Liver (tissue), 3 donors: ENCODE results near the gene ABCC1.

ENCODE experiments used
- EGR1 ChIP-seq, 2 donors: IDR thresholded peaks; 2 replicates each; pipeline ENCODE4 v1.6.1; 2016 to 2018; ENCODE audit warnings: antibody characterized with exemption in 2 of 2, low read depth in 2 of 2
- HNF4A ChIP-seq, 2 donors: conservative IDR thresholded peaks; 2 replicates each; pipeline ENCODE4 v1.6.1; 2016; ENCODE audit warnings: antibody characterized with exemption in 2 of 2, mild to moderate bottlenecking in 2 of 2
- REST ChIP-seq: IDR thresholded peaks from 2 replicates; pipeline ENCODE4 v1.6.1; 2016; ENCODE audit warnings: antibody characterized with exemption, mild to moderate bottlenecking
- SP1 ChIP-seq: IDR thresholded peaks from 2 replicates; pipeline ENCODE4 v1.6.1; 2018; ENCODE audit warnings: antibody characterized with exemption, mild to moderate bottlenecking
- YY1 ChIP-seq: IDR thresholded peaks from 2 replicates; pipeline ENCODE4 v1.6.1; 2016; ENCODE audit warnings: antibody characterized with exemption, mild to moderate bottlenecking
- TF ChIP-seq, protein P1 (sequence below): fragments of 150-350 bp; IDR thresholded peaks from 2 replicates; pipeline ENCODE4 v1.5.1; 2017; ENCODE audit warnings: improper control_type of control experiment, low read depth, low read length; ENCODE audit not compliant: missing input control
- TF ChIP-seq, protein P2 (sequence below): IDR thresholded peaks from 2 replicates; pipeline ENCODE4 v1.6.1; 2016; ENCODE audit warnings: antibody characterized with exemption
- TF ChIP-seq, protein P3 (sequence below): IDR thresholded peaks from 2 replicates; pipeline ENCODE4 v1.6.1; 2016; ENCODE audit warnings: antibody characterized with exemption
- donor health status: healthy.
- donor health status: healthy.

GRCh38 chr16:16001596-16002255 is 52.3 kb downstream of the ABCC1 start:
- TF ChIP-seq EGR1 (IDR thresholded peaks at IDR 0.05; ENCODE audit: low read depth in 2 of 2) (no peak), YY1 (no peak), SP1 (no peak), REST (no peak), HNF4A (conservative IDR thresholded peaks at IDR 0.05) (no peak)
- TF ChIP-seq, protein P1, sequence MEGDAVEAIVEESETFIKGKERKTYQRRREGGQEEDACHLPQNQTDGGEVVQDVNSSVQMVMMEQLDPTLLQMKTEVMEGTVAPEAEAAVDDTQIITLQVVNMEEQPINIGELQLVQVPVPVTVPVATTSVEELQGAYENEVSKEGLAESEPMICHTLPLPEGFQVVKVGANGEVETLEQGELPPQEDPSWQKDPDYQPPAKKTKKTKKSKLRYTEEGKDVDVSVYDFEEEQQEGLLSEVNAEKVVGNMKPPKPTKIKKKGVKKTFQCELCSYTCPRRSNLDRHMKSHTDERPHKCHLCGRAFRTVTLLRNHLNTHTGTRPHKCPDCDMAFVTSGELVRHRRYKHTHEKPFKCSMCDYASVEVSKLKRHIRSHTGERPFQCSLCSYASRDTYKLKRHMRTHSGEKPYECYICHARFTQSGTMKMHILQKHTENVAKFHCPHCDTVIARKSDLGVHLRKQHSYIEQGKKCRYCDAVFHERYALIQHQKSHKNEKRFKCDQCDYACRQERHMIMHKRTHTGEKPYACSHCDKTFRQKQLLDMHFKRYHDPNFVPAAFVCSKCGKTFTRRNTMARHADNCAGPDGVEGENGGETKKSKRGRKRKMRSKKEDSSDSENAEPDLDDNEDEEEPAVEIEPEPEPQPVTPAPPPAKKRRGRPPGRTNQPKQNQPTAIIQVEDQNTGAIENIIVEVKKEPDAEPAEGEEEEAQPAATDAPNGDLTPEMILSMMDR: no peak
- TF ChIP-seq, protein P2, sequence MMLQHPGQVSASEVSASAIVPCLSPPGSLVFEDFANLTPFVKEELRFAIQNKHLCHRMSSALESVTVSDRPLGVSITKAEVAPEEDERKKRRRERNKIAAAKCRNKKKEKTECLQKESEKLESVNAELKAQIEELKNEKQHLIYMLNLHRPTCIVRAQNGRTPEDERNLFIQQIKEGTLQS: no peak
- TF ChIP-seq, protein P3, sequence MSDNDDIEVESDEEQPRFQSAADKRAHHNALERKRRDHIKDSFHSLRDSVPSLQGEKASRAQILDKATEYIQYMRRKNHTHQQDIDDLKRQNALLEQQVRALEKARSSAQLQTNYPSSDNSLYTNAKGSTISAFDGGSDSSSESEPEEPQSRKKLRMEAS: no peak
